Measurements from ENCODE around the gene CTNNBIP1.
A peak's percentile ranks its signal among the peaks of the same experiment; 100 is the strongest.

The CTNNBIP1 gene

GRCh38 chr1:9853249-9853595 is 56.8 kb downstream of the CTNNBIP1 start:
- DNase-seq (ENCODE audit: low spot score), result no peak

GRCh38 chr1:9852410-9853248 is 57.4 kb downstream of the CTNNBIP1 start:
- no peak for DNase-seq (ENCODE audit: low spot score)

DNA sequence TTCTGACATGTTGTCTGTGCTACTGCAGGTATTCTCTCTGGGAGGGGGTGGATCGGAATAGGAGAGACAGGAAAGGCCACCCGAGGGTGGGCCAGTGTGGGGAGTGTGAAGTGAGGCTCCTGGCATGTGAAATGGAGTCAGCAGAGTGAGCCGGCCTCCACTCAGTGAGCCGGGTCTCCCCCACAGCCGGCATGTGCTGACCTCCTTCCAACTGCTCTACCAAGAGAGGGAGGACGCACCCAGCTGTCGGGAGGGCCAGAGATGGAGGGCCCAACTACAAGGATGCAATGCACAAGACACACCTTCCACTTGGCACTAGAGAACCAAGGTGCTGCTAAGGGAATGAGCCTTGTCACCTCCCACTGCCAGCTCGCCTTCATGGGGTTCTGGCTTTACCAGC is 58.1 kb downstream of the CTNNBIP1 start:
- DNase-seq (ENCODE audit: low spot score), result no peak

- DNase-seq (ENCODE audit: low spot score), result no peak
Observed at GRCh38 chr1:9850442-9851162, 59.5 kb downstream of the CTNNBIP1 start.

GRCh38 chr1:9849691-9850441 is 60.2 kb downstream of the CTNNBIP1 start:
- DNase-seq (ENCODE audit: low spot score), result peak; percentile 10

DNA sequence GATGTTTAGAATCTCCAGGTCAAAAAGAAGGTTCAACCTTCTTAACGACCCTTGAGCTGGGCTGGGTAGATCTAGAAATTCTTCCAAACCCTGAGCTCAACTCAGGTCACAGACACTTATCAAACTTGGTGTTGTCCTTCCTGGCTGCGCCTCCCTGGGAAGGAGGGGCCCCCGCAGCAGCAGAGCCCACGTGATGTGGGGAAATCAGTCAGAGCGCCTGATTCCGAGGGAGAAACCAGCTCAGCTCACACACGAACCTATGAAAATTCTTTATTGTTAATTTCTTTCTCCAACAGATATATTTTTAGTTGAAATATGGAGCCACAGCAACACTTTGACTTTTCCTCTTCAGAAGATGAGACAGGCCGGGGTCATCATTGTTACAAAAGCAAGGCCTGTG is 62.0 kb downstream of the CTNNBIP1 start:
- DNase-seq (ENCODE audit: low spot score), result no peak

- DNase-seq (ENCODE audit: low spot score), result no peak
Observed at GRCh38 chr1:9847269-9847668, 62.8 kb downstream of the CTNNBIP1 start.

GRCh38 chr1:9846611-9847171 is 63.4 kb downstream of the CTNNBIP1 start:
- DNase-seq (ENCODE audit: low spot score), result no peak

- DNase-seq (ENCODE audit: low spot score), result no peak
Observed at GRCh38 chr1:9845914-9846313, 64.2 kb downstream of the CTNNBIP1 start.

GRCh38 chr1:9844756-9845155 is 65.3 kb downstream of the CTNNBIP1 start:
- no peak for DNase-seq (ENCODE audit: low spot score)

DNA sequence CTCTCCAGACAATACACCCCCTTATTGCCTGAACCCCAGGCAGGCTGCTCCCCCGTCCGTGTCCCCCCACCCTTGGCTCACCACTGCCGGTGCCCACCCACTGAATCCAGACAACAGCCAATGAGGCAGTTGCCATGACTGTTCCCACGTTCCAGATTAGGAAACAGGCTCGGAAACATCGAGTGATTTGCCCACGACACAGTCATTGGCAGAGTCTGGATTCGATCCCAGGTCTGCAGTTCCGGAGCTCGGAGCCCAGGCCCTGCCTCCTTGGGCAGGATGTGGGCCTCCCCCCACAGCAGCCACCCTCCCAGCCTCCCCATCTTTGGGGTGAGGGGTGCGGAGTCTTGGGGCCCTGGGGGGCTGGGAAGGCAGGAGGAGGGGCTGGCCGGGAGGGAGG is 66.0 kb downstream of the CTNNBIP1 start:
- no peak for DNase-seq (ENCODE audit: low spot score)

GRCh38 chr1:9843576-9843945 is 66.5 kb downstream of the CTNNBIP1 start:
- DNase-seq (ENCODE audit: low spot score), result no peak

- no peak for DNase-seq (ENCODE audit: low spot score)
Observed at GRCh38 chr1:9842781-9843575, 67.1 kb downstream of the CTNNBIP1 start.

- no peak for DNase-seq (ENCODE audit: low spot score)
Observed at GRCh38 chr1:9842073-9842711, 67.9 kb downstream of the CTNNBIP1 start.

GRCh38 chr1:9841460-9841859 is 68.6 kb downstream of the CTNNBIP1 start:
- DNase-seq (ENCODE audit: low spot score), result no peak

- no peak for DNase-seq (ENCODE audit: low spot score)
Observed at GRCh38 chr1:9840176-9840575, 69.9 kb downstream of the CTNNBIP1 start.

DNA sequence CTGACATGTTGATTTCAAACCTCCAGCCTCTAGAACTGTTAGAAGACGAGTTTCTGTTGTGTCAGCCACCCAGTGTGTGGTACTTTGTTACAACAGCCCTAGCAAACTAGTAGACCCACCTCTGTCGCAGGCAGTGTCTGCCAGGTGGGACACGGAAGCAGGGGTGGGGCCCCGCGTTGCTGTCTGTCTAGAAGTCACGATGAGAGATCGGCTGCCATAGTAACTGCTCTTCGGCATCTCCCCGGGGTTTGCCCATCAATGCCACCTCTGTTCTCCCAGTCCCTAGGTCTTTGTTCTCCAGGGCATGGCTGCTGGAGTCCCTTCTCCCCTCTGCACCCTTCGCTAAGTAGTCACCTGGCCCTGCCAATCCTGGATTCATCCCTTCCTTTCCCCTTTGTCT is 71.1 kb downstream of the CTNNBIP1 start:
- DNase-seq (ENCODE audit: low spot score), result no peak

GRCh38 chr1:9836632-9836960 is 73.5 kb downstream of the CTNNBIP1 start:
- no peak for DNase-seq (ENCODE audit: low spot score)

GRCh38 chr1:9835758-9836631 is 74.1 kb downstream of the CTNNBIP1 start:
- no peak for DNase-seq (ENCODE audit: low spot score)

DNA sequence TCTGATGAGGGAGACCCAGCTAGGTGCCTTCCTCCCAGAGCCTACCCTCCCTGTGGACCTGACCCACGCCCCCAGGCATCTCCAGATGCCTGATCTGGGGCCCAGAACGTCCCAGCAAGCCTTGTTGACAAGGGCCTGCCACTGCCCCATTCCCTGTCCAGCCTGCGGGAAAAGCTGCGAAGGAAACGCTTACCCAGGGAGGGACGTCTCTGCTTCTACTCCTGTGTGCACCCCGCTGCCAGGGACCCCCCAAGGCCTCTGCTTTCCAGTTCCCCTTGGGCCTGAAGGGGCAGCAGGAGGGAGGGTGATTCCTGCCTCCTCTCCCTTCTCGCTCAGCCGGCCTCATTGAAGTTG is 74.7 kb downstream of the CTNNBIP1 start:
- DNase-seq (ENCODE audit: low spot score), result no peak

GRCh38 chr1:9833632-9834031 is 76.4 kb downstream of the CTNNBIP1 start:
- DNase-seq (ENCODE audit: low spot score), result no peak

Data from CD4-positive, alpha-beta T cell treated with Interleukin-2 at 100 ng/mL for 4 hours (primary cell).